HEK293T (cell line): Measurements from ENCODE around the gene MAP3K20.
A peak's percentile ranks its signal among the peaks of the same experiment; 100 is the strongest.
"Not testable (repeated sequence)": the region's sequence is repeated elsewhere in the genome, so short reads cannot be mapped to it uniquely, and the experiment has no call there.

ENCODE experiments used
- CTCF ChIA-PET: fragments of 350-600 bp; formaldehyde crosslinking; extraction: SDS; loops from one replicate; lab custom pipeline; 2021; ENCODE audit warnings: antibody characterized with exemption, inconsistent platforms; lab: Yijun Ruan, JAX
- POLR2A ChIA-PET: fragments of 350-600 bp; formaldehyde crosslinking; extraction: SDS; loops from one replicate; lab custom pipeline; 2020; ENCODE audit warnings: antibody characterized with exemption, inconsistent platforms; lab: Yijun Ruan, JAX
- DNase-seq: peaks from one replicate; pipeline ENCODE4 v3.0.0; 2012; ENCODE audit warnings: mixed read lengths; ENCODE audit errors: extremely low spot score
- ARNT ChIP-seq: fragments of 450-650 bp; IDR thresholded peaks from 2 replicates; pipeline ENCODE4 v1.6.1; 2017; ENCODE audit warnings: mild to moderate bottlenecking
- BHLHE40 ChIP-seq: fragments of 450-650 bp; IDR thresholded peaks from 2 replicates; pipeline ENCODE4 v1.6.1; 2016; ENCODE audit warnings: mild to moderate bottlenecking, moderate library complexity, borderline replicate concordance
- CTBP1 ChIP-seq: fragments of 450-650 bp; IDR thresholded peaks from 2 replicates; pipeline ENCODE4 v1.6.1; 2016; ENCODE audit warnings: borderline replicate concordance
- ELF4 ChIP-seq: fragments of 450-650 bp; IDR thresholded peaks from 2 replicates; pipeline ENCODE4 v1.6.1; 2017; ENCODE audit warnings: antibody characterized with exemption
- FOXA1 ChIP-seq: fragments of 450-650 bp; IDR thresholded peaks from 2 replicates; pipeline ENCODE4 v1.6.1; 2016; ENCODE audit warnings: mild to moderate bottlenecking
- FOXK2 ChIP-seq: fragments of 450-650 bp; IDR thresholded peaks from 2 replicates; pipeline ENCODE4 v1.6.1; 2016; ENCODE audit warnings: mild to moderate bottlenecking
- FOXM1 ChIP-seq: fragments of 450-650 bp; IDR thresholded peaks from 2 replicates; pipeline ENCODE4 v1.6.1; 2017; ENCODE audit warnings: mild to moderate bottlenecking, borderline replicate concordance
- HDGF ChIP-seq: fragments of 450-650 bp; IDR thresholded peaks from 2 replicates; pipeline ENCODE4 v1.6.1; 2017; ENCODE audit warnings: antibody characterized with exemption, borderline replicate concordance
- L3MBTL2 ChIP-seq: fragments of 450-650 bp; conservative IDR thresholded peaks from 2 replicates; pipeline ENCODE4 v1.6.1; 2016; ENCODE audit warnings: mild to moderate bottlenecking
- LEF1 ChIP-seq: fragments of 450-650 bp; IDR thresholded peaks from 2 replicates; pipeline ENCODE4 v1.6.1; 2017; ENCODE audit warnings: mild to moderate bottlenecking, borderline replicate concordance
- NFRKB ChIP-seq: fragments of 450-650 bp; IDR thresholded peaks from 2 replicates; pipeline ENCODE4 v1.6.1; 2016; ENCODE audit warnings: mild to moderate bottlenecking, moderate library complexity
- PKNOX1 ChIP-seq: fragments of 450-650 bp; IDR thresholded peaks from 2 replicates; pipeline ENCODE4 v1.6.1; 2016
- SP1 ChIP-seq: fragments of 450-650 bp; IDR thresholded peaks from 2 replicates; pipeline ENCODE4 v1.6.1; 2017
- SUZ12 ChIP-seq: fragments of 450-650 bp; IDR thresholded peaks from 2 replicates; pipeline ENCODE4 v1.6.1; 2016; ENCODE audit warnings: mild to moderate bottlenecking
- TARDBP ChIP-seq: fragments of 450-650 bp; IDR thresholded peaks from 2 replicates; pipeline ENCODE4 v1.6.1; 2016
- ZNF384 ChIP-seq: fragments of 450-650 bp; IDR thresholded peaks from 2 replicates; pipeline ENCODE4 v1.6.1; 2016

The MAP3K20 gene

GRCh38 chr2:173204316-173204715 is 128.7 kb downstream of the MAP3K20 start:
- no peak for DNase-seq
- CTCF ChIA-PET, result no interaction called here

GRCh38 chr2:173205375-173205774 is 129.7 kb downstream of the MAP3K20 start:
- POLR2A ChIA-PET, result no interaction called here
- CTCF ChIA-PET, result no interaction called here
- DNase-seq, result no peak
- TF ChIP-seq ELF4 (no peak), L3MBTL2 (no peak), CTBP1 (no peak), FOXM1 (no peak), ARNT (no peak), HDGF (no peak), NFRKB (no peak), FOXK2 (no peak), ZNF384 (no peak), LEF1 (no peak), SP1 (no peak), BHLHE40 (no peak)

More at GRCh38 chr2:173204316-173204715, 128.7 kb downstream of the MAP3K20 start:
- POLR2A ChIA-PET, result no interaction called here
- TF ChIP-seq LEF1 (no peak), FOXA1 (no peak), FOXK2 (no peak), PKNOX1 (no peak), HDGF (no peak), CTBP1 (no peak), ARNT (no peak), SUZ12 (no peak), BHLHE40 (no peak), ELF4 (no peak), ZNF384 (no peak), L3MBTL2 (no peak)

- POLR2A ChIA-PET, DNase-seq: not testable (repeated sequence)
- CTCF ChIA-PET, result interaction anchor here (0.7 to 4.8 kb wide), 3 partner anchors 49 to 179 kb away, joined by 3 to 59 read pairs (median 3); no protein-coding TSS in a partner anchor
Observed at GRCh38 chr2:173207124-173207523, 131.5 kb downstream of the MAP3K20 start.

- peak; percentile 75 for DNase-seq
- ChIA-PET CTCF (interaction anchor here (0.6 to 4.8 kb wide), 12 partner anchors 9 to 404 kb away, joined by 3 to 59 read pairs (median 4); no protein-coding TSS in a partner anchor), POLR2A (no interaction called here)
- TF ChIP-seq PKNOX1 (peak; percentile 39), SP1 (no peak)
Observed at GRCh38 chr2:173210270-173211196, 134.9 kb downstream of the MAP3K20 start.

GRCh38 chr2:173213181-173213580 is 137.5 kb downstream of the MAP3K20 start:
- CTCF ChIA-PET, result no interaction called here
- no peak for DNase-seq
- POLR2A ChIA-PET, result no interaction called here
- no peak for TF ChIP-seq PKNOX1
- no peak for TF ChIP-seq LEF1
- no peak for TF ChIP-seq ELF4
- TF ChIP-seq ZNF384, result no peak
- no peak for TF ChIP-seq NFRKB
- no peak for TF ChIP-seq TARDBP
- no peak for TF ChIP-seq FOXM1
- TF ChIP-seq CTBP1, result no peak
- no peak for TF ChIP-seq SUZ12
- TF ChIP-seq HDGF, result no peak

- CTCF ChIA-PET, result no interaction called here
- DNase-seq, result no peak
- POLR2A ChIA-PET, result no interaction called here
- TF ChIP-seq ZNF384 (no peak), HDGF (no peak), FOXA1 (no peak), FOXK2 (no peak), FOXM1 (no peak), PKNOX1 (no peak), CTBP1 (no peak), L3MBTL2 (no peak), ELF4 (no peak), NFRKB (no peak), TARDBP (no peak), ARNT (no peak), SUZ12 (no peak)
Observed at GRCh38 chr2:173214213-173214612, 138.6 kb downstream of the MAP3K20 start.
